ENCODE results near the gene SLC35A4. TPM values are rescaled to one million over a fixed set of nuclear protein-coding genes. Genes with fewer than 3 reads are reported as not detected.
A peak's percentile ranks its signal among the peaks of the same experiment; 100 is the strongest.

The SLC35A4 gene
- total RNA-seq, 2 donors from 2014 or later, result 61.8 to 107 TPM

DNA sequence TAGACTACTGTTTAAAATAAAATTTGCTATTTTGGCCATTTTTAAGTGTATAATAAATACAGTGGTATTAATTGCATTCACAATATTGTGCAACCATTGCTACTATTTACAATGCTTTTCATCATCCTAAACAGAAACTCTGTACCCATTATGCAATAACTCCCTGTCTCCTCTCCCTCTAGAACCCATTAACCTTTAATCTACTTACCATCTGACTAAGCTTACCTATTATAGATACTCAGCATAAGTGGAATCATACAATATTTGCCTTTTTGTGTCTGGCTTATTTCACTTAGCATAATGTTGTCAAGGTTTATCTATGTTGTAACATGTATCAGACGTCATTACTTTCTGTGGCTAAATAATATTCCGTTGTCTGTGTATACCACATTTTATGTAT is 42.4 kb downstream of the SLC35A4 start:
- 80% methylated on average over 2 of the region's 2 CpGs for WGBS
- no peaks in the 10 kb centered on the region for H3K9me3 ChIP-seq
- no peak for DNase-seq (ENCODE audit: low spot score)
- TF ChIP-seq, protein P1, sequence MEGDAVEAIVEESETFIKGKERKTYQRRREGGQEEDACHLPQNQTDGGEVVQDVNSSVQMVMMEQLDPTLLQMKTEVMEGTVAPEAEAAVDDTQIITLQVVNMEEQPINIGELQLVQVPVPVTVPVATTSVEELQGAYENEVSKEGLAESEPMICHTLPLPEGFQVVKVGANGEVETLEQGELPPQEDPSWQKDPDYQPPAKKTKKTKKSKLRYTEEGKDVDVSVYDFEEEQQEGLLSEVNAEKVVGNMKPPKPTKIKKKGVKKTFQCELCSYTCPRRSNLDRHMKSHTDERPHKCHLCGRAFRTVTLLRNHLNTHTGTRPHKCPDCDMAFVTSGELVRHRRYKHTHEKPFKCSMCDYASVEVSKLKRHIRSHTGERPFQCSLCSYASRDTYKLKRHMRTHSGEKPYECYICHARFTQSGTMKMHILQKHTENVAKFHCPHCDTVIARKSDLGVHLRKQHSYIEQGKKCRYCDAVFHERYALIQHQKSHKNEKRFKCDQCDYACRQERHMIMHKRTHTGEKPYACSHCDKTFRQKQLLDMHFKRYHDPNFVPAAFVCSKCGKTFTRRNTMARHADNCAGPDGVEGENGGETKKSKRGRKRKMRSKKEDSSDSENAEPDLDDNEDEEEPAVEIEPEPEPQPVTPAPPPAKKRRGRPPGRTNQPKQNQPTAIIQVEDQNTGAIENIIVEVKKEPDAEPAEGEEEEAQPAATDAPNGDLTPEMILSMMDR (IDR thresholded peaks at IDR 0.05), result no peak
- TF ChIP-seq POLR2AphosphoS5 (IDR thresholded peaks at IDR 0.05) (no peak), POLR2A (IDR thresholded peaks at IDR 0.05) (no peak)
- no peak overlapping the region for H3K4me3 ChIP-seq
- H3K27me3 ChIP-seq (replicated peaks; ENCODE audit: insufficient read depth), result no peaks in the 10 kb centered on the region
- H3K36me3 ChIP-seq, result no peaks in the 10 kb centered on the region
- no peak overlapping the region for H3K27ac ChIP-seq
- no peaks in the 10 kb centered on the region for H3K4me1 ChIP-seq (replicated peaks)
- intact Hi-C loops (cut with DNase I), result no loop called here

DNA sequence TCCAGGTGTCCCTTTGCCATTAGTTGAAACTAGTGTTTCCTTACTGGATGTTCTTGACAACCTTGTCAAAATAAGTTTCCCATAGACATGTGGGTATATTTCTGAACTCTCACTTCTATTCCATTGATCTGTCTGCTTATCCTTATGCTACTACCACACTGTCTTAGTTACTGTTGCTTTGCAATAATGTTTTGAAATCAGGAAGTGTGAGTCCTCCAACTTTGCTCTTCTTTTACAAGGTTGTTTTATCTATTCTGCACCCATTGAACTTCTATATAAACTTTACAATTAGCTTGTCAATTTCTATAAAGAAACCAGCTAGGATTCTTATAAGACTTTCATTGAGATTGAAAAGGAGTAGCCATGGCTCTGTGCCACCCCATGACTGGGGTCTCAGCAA is 44.1 kb downstream of the SLC35A4 start:
- intact Hi-C loops (cut with DNase I), result no loop called here
- no peak overlapping the region for H3K4me3 ChIP-seq
- no peak for DNase-seq (ENCODE audit: low spot score)
- no peaks in the 10 kb centered on the region for H3K9me3 ChIP-seq
- H3K4me1 ChIP-seq (replicated peaks), result no peaks in the 10 kb centered on the region
- TF ChIP-seq, protein P1 (IDR thresholded peaks at IDR 0.05), result no peak
- TF ChIP-seq POLR2A (IDR thresholded peaks at IDR 0.05) (no peak), POLR2AphosphoS5 (IDR thresholded peaks at IDR 0.05) (no peak)
- H3K27me3 ChIP-seq (replicated peaks; ENCODE audit: insufficient read depth), result no peaks in the 10 kb centered on the region
- H3K27ac ChIP-seq, result peak overlapping the region; percentile 60 to 62
- no peaks in the 10 kb centered on the region for H3K36me3 ChIP-seq

DNA sequence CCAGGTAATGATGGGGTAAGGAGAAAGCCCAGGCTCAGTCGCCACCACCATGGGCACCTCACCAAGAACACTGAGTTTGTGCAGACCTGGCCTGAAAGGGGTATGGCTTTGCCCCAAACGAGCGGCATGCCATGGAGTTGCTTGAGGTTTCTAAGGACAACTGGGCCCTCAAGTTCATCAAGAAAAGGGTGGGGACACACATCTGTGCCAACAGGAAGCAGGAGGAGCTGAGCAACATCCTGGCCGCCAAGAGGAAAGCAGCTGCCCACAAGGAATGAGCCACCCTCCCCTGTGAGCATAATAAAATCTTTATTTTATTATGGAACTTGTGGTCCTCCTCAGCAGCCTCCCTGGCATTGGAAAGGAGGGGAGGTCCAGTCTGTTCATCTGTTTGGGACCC is 44.5 kb downstream of the SLC35A4 start:
- Histone ChIP-seq H3K4me1 (replicated peaks) (no peaks in the 10 kb centered on the region), H3K9me3 (no peaks in the 10 kb centered on the region), H3K36me3 (no peaks in the 10 kb centered on the region), H3K27me3 (replicated peaks; ENCODE audit: insufficient read depth) (no peaks in the 10 kb centered on the region), H3K27ac (peak overlapping the region; percentile 60 to 62), H3K4me3 (no peak overlapping the region)
- 34% methylated on average over 4 of the region's 4 CpGs for WGBS
- TF ChIP-seq POLR2AphosphoS5 (IDR thresholded peaks at IDR 0.05), result peak; percentile 51
- TF ChIP-seq, protein P1 (IDR thresholded peaks at IDR 0.05), result no peak
- intact Hi-C loops (cut with DNase I), result no loop called here
- DNase-seq (ENCODE audit: low spot score), result peak; percentile 71

DNA sequence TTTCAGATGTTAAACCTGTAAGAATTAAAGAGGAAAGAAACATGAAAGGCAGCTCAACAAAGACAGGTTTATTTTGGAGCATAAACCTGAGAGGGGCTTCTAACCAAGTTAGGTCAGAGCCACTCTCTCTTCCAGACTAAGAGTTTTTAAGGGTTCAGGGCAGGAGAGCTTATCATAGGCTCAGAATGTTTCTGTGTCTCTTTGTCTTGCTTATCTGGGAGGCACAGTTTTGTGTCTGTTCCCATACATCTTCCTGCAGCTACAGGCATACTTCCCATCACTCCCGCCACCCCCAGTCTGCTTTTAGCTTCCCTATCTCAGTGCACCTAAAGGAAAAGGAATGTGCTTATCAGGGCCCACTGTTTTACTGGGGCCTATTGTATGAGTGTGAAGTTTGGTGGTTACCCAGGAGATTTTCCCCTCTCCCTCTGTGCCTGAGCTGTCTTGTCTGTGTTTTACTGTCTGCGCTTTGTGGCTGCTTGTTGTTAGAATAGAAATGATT is 46.4 kb downstream of the SLC35A4 start:
- Histone ChIP-seq H3K36me3 (no peaks in the 10 kb centered on the region), H3K9me3 (no peaks in the 10 kb centered on the region), H3K27ac (no peak overlapping the region), H3K4me3 (no peak overlapping the region), H3K27me3 (replicated peaks; ENCODE audit: insufficient read depth) (no peaks in the 10 kb centered on the region), H3K4me1 (replicated peaks) (no peaks in the 10 kb centered on the region)
- no peak for DNase-seq (ENCODE audit: low spot score)
- TF ChIP-seq, protein P1 (IDR thresholded peaks at IDR 0.05), result no peak
- no peak for TF ChIP-seq POLR2A (IDR thresholded peaks at IDR 0.05)
- TF ChIP-seq POLR2AphosphoS5 (IDR thresholded peaks at IDR 0.05), result no peak
- WGBS, result 63% methylated on average over 2 of the region's 2 CpGs
- intact Hi-C loops (cut with DNase I), result no loop called here

Small RNA genes within 50 kb of the gene (microRNA-seq; reads per million reads assigned to microRNA genes)
- gene MIR6831, result not detected

Small RNA genes within 50 kb of the gene (small RNA-seq; reads per million reads assigned to genes)
- gene RF00279 (0 reads per million in 2 donors), gene RF00443 (0 reads per million in 2 donors)

Other genes starting within 250 kb of the SLC35A4 start
- gene HBEGF, start 218.2 kb upstream of the SLC35A4 start, total RNA-seq, result 10 to 100 TPM in 1 of 2 donors, 1 to 10 TPM in 1; 7.7 to 24.0 TPM
- not detected for gene SLC4A9, start 204.6 kb upstream of the SLC35A4 start, total RNA-seq
- gene ANKHD1, start 163.0 kb upstream of the SLC35A4 start, total RNA-seq, result 100 to 1,000 TPM in 1 of 2 donors, 10 to 100 TPM in 1; 69.7 to 112 TPM
- 10 to 100 TPM; 28.3 to 41.4 TPM for gene EIF4EBP3, start 17.2 kb upstream of the SLC35A4 start, total RNA-seq
- gene SRA1, start 7.4 kb upstream of the SLC35A4 start, total RNA-seq, result 10 to 100 TPM; 31.6 to 33.6 TPM
- 10 to 100 TPM; 23.7 to 70.7 TPM for gene APBB3, start 230 bp upstream of the SLC35A4 start, total RNA-seq
- 10 to 100 TPM; 22.9 to 56.5 TPM for gene CD14, start 68.3 kb downstream of the SLC35A4 start, total RNA-seq
- gene TMCO6, start 74.6 kb downstream of the SLC35A4 start, total RNA-seq, result 100 to 1,000 TPM in 1 of 2 donors, 10 to 100 TPM in 1; 45.6 to 124 TPM
- gene NDUFA2, start 82.8 kb downstream of the SLC35A4 start, total RNA-seq, result 100 to 1,000 TPM in 1 of 2 donors, 10 to 100 TPM in 1; 91.2 to 117 TPM
- gene IK, start 83.0 kb downstream of the SLC35A4 start, total RNA-seq, result 100 to 1,000 TPM; 127 to 145 TPM
- 10 to 100 TPM; 23.2 to 26.2 TPM for gene WDR55, start 100.1 kb downstream of the SLC35A4 start, total RNA-seq
- gene DND1, start 108.7 kb downstream of the SLC35A4 start, total RNA-seq, result 10 to 100 TPM in 1 of 2 donors, under 1 TPM in 1; 0.36 to 26.2 TPM
- 10 to 100 TPM; 37.3 to 54.3 TPM for gene HARS1, start 126.5 kb downstream of the SLC35A4 start, total RNA-seq
- gene HARS2, start 126.6 kb downstream of the SLC35A4 start, total RNA-seq, result 10 to 100 TPM; 23.9 to 28.1 TPM
- 10 to 100 TPM; 26.0 to 36.8 TPM for gene ZMAT2, start 135.6 kb downstream of the SLC35A4 start, total RNA-seq
- gene PCDHA1, start 221.3 kb downstream of the SLC35A4 start, total RNA-seq, result under 1 TPM in 1 of 2 donors, not detected in 1; 0.85 TPM
- under 1 TPM in 1 of 2 donors, not detected in 1; 0.80 TPM for gene PCDHA2, start 230.0 kb downstream of the SLC35A4 start, total RNA-seq
- 1 to 10 TPM in 1 of 2 donors, under 1 TPM in 1; 0.09 to 1.0 TPM for gene PCDHA3, start 236.2 kb downstream of the SLC35A4 start, total RNA-seq
- 1 to 10 TPM; 2.3 to 2.4 TPM for gene PCDHA4, start 242.2 kb downstream of the SLC35A4 start, total RNA-seq

Data from prostate gland (tissue), 2 donors.